NK-92 (cell line): ENCODE measurements around the gene SF3B2.
A peak's percentile ranks its signal among the peaks of the same experiment; 100 is the strongest.
"Not testable (repeated sequence)": the region's sequence is repeated elsewhere in the genome, so short reads cannot be mapped to it uniquely, and the experiment has no call there.

ENCODE experiments used
- DNase-seq: peaks from one replicate; lab custom pipeline; 2025; ENCODE audit not compliant: unreplicated experiment; lab: John Stamatoyannopoulos, UW

The SF3B2 gene, protein sequence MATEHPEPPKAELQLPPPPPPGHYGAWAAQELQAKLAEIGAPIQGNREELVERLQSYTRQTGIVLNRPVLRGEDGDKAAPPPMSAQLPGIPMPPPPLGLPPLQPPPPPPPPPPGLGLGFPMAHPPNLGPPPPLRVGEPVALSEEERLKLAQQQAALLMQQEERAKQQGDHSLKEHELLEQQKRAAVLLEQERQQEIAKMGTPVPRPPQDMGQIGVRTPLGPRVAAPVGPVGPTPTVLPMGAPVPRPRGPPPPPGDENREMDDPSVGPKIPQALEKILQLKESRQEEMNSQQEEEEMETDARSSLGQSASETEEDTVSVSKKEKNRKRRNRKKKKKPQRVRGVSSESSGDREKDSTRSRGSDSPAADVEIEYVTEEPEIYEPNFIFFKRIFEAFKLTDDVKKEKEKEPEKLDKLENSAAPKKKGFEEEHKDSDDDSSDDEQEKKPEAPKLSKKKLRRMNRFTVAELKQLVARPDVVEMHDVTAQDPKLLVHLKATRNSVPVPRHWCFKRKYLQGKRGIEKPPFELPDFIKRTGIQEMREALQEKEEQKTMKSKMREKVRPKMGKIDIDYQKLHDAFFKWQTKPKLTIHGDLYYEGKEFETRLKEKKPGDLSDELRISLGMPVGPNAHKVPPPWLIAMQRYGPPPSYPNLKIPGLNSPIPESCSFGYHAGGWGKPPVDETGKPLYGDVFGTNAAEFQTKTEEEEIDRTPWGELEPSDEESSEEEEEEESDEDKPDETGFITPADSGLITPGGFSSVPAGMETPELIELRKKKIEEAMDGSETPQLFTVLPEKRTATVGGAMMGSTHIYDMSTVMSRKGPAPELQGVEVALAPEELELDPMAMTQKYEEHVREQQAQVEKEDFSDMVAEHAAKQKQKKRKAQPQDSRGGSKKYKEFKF

DNA sequence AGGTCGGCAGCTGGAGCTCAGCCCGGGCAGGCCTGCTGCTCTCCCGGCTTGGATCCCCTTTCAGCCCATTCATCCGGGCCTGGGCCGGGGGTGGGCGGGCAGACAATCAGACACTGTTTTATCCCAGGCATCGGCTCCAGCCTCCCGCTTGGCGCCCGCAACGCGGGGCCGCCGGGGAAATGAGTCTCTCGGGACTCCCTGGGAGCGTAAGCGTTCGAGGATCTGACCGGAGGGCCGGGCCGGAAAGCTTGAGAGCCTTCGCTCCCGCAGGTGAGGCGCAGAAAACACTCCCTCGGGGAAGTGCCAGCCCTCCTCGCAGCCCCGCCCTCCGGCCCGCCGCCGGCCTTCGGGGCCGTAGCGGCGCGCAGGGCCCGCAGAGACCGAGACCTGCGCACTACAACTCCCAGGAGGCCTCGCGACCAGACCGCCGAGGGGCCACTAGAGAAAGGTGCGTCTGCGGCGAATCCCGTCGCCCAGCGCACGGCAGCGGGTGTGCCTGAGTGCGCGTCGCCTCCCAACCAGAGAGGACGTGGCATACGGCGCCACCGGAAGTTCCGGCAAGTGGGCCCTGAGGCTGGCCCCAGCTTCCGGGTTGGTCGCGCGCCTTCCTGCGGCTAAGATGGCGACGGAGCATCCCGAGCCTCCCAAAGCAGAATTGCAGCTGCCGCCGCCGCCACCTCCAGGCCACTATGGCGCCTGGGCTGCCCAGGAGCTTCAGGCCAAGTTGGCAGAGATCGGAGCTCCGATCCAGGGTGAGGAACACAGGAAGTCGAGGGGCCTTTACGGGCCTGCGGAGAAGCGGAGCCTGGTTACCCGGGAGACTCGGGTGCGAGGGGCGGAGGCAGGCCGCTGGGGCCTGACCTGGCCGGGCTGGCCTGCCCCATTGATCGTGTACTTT lies at the start of gene SF3B2:
TSS of gene SF3B2 (plus strand) at position 599 of the 898 bp plus-strand sequence. CDS start at position 620, 21 bp downstream.
- DNase-seq: peak; percentile 64

DNA sequence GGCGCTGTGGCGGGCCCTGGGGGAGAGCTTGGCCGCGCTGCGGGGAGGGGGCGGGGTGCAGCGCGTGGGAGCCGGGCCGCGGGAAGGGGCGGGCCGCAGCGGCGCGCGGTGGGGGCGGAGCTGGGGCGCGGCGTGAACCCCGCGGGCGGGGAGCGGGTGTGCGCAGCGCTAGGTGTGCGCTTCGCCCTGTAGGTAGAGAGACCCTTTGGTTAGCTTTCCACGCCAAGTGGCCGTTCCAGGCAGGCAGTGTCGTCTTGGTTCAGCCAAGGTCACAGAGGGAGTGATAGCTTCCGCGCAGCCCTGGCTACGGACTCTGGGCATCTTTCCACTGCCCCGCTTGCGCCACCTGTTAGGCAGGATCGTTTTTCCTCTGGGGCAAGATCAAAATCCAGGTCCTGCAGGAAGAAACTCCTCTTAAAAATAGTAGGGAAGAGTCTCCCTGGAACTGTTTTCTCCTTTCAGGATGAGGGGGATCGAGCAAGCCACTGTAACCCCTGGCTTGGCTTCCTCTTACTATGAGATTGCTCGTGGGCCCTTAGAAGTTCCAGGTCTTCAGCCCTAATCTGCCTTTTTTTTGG lies 49.4 kb upstream of the SF3B2 start:
- DNase-seq: no peak

DNA sequence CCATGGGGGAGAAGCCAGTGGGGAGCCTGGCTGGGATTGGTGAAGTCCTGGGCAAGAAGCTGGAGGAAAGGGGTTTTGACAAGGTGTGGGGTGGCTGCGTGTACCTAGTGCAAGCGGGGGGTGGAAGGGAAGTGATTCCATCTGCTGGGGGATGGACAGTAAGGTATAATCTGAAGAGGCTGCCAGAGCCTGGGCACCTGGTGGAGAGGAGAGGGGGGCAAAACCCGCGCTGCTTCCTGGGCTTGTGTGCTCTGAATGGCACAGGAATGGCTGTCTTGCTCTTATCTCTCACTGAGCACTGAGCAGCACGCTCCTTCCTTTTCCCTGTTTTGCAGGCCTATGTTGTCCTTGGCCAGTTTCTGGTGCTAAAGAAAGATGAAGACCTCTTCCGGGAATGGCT lies 48.9 kb upstream of the SF3B2 start:
- DNase-seq: no peak

DNA sequence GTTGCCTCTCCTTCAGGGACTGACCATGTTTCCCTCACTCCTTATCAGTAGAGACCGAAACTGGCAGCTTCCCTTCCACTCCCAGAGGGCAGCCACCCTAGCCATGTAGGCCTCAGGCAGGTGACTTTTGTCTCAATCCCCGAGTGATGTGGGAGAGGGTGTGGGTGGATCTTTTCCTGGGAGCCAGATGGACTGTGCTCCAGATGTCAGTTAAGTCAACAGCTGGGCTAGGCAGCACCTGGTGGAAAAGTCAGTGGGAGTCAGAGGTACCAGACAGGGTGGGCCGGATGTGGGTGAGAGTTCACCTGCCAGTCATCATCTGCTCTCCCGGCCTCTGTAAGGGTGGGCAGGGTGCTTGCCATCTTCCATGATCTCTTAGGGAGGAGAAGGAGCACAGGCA lies 48.0 kb upstream of the SF3B2 start:
- DNase-seq: no peak

DNA sequence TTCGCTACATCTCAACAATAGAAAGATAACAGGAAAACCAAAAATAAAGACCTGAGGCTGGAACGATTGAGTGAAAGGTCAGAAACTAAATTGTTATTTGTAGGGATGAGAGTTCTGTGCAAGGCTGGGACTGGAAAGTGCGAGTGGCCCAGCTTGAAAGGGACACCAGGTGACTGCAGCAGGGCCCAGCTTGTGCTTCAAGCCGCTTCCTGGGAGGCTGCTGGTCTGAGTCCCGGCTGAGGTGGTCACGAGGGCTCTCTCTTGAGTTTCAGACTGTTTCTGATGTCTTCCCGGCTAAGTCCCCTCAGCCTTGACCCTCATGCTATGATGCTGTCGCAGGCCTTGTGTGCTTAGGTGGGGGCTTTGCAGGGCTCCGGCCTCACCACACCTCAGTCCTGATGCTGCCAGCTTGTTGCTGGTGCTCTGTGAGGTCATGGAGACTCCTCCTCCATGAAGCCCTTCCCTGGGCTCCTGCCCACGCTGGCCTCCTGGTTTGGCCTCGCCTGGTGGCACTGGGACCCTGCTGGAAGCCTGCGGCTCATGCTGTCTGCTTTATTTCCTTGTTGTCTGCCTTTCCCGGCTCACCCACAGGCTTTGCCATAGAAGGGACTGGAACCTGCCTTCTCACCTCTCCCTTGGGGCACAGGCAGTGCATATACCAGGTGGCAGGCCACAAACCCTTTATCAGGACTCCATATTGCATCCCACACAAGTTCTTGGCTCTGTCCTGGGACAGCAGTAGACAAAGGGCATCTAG lies 45.9 kb upstream of the SF3B2 start:
- DNase-seq: no peak

DNA sequence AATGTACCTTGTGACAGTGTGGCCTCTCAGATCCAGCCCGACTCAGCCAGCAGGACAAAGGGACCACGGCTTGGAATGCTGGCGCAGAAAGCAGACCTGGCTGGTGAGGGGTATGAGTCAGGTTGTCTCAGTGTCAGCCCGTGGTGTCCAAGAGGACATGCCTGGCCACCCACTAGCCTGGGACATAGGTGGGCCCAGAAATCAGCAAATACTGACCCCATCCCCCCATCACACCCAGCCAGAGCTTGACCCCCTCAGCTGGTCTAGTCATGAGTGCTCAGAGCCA lies 45.3 kb upstream of the SF3B2 start:
- no peak for DNase-seq

DNA sequence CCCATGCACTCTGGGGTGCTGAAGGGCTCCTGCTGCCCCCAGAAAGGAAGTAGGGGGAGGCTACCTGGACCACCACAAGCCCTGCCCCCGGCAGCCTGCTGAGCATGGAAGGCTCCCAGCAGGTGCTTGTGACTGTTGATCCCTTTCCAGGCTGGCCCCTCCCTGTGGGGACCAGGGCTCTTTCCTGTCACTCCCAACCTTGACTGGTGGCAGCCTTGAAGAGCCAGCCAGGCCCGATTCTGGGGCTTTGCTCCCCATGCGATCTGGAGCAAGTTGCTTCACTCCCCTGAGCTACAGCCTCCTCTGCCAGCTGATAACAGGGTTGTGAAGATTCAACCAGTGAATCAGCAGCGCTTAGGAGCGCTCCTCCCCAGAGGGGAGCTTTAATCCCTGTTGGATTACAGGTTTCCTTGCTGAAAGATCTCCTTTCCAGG lies 44.9 kb upstream of the SF3B2 start:
- DNase-seq: no peak

DNA sequence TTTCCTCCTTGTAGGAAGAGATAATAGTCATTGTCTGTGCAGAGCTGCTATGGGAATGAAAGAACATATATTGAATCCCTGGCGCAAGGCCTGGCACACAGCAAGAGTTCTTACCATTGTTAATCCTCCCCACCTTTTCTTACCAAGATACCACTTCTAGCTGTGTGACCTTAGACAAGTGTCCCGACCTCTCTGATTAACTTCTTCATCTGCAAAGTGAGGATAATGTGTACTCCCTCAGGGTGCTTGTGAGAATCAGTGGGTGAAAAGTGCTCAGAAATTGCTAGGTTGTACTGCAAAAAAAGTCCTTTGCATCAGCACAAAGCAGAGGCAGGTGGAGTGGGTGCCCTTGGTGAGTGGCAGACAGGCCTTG lies 44.1 kb upstream of the SF3B2 start:
- no peak for DNase-seq

DNA sequence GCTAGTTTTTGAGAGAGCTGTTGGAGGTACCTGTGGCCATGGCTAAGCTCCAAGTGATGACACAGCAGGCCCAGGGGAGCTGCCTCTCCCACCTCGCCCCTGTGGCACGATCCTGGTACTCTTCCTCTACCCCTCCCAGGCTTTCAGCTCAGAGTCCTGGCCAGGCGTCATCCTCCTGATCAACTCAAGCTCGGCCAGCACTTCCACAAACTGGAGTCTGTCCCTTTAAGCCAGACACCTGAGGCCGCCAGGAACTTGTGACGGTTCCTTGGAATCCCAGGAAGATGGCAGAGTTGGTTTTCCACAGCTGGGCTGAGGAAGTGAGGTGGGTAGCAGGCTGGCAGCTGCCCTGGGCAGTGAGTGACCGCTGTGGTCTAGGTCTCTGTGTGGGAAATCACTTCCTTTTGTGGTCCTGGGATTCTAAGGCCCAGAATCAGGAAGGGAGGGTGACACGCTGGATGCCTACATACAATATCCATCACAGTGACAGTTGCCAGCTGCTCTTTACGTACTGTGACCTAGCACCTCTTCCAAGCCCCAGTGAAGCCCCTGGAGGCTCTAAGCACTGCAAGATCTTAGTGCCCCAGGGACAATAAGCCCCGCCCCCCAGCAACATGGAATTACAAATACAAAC lies 43.6 kb upstream of the SF3B2 start:
- no peak for DNase-seq

DNA sequence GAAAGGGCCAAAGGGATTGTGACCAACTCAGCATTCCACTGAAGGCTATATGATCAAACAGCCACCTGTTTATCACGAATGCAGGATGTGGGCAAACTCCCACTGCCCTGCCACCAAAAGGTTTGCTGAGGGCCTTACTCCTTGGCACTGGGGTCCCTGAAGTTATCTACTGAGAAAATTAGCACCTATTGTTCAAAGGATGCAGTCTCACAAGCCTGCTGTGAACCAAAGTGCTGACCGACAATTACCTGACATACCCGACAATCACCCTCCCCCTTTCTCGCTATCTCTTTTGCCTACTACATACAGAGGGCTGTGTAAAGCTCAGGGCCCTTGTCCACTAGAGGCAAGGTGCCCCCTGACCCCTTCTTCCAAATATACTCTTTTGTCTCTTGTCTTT lies 42.1 kb upstream of the SF3B2 start:
- DNase-seq: not testable (repeated sequence)

DNA sequence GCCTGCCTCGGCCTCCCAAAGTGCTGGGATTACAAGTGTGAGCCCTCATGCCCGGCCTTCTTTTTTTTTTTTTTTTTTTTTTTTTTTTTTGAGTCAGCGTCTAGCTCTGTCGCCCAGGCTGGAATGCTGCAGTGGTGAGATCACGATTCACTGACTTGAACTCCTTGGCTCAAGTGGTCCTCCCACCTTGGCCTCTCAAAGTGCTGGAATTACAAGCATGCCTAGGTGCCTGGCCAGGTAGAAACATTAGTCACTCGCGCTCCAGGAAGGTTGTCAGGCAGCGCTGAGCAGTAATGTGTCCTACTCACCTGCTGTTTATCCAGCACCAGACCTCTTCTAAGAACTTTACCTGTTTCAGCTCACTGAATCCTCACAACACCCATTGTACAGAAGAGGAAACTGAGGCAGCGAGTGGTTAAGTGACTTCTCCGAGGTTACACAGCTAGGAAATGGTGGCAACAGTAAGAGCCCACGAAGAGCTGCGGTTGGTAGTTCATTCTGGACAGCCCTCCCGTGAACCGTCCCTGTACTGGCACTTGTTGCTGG lies 40.9 kb upstream of the SF3B2 start:
- no peak for DNase-seq

DNA sequence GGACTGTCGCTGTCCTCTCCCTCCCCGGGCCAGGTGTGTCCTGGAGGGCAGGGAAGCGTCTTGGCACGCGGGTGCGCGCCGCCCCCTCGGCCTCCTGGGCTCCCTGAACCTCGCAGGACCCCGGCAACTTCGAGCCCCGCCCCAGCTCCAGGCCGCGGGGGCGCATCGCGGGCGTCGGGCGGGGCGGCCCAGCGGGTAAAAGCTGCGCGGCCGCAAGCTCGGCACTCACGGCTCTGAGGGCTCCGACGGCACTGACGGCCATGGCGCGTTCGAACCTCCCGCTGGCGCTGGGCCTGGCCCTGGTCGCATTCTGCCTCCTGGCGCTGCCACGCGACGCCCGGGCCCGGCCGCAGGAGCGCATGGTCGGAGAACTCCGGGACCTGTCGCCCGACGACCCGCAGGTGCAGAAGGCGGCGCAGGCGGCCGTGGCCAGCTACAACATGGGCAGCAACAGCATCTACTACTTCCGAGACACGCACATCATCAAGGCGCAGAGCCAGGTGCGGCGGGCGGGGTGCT lies 40.3 kb upstream of the SF3B2 start, which contains the start of gene CST6:
TSS of gene CST6 (plus strand) at position 224 of the 519 bp plus-strand sequence. CDS start at position 261, 37 bp downstream.
- no peak for DNase-seq

DNA sequence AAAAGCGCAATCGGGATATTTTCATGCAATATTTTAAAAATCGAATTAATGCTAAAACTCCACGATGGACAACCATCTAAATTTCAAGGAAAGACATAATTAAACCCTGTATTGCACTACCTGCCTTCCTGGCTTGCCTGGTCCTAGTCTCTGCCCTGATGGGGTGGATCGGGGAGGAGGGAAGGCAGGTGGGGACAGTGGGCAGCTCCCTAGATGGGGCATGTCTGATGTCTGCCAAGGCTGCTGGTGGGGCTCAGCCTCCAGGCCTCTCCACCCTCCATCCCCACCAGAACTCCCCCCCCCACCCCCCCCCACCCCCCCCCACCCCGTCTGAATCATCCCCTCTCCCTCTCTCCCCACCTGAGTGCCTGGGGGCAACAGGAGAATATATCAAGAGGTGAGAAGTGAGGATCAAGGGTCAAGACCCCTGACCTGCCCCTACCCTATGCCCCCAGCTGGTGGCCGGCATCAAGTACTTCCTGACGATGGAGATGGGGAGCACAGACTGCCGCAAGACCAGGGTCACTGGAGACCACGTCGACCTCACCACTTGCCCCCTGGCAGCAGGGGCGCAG lies 39.7 kb upstream of the SF3B2 start:
- DNase-seq: no peak

DNA sequence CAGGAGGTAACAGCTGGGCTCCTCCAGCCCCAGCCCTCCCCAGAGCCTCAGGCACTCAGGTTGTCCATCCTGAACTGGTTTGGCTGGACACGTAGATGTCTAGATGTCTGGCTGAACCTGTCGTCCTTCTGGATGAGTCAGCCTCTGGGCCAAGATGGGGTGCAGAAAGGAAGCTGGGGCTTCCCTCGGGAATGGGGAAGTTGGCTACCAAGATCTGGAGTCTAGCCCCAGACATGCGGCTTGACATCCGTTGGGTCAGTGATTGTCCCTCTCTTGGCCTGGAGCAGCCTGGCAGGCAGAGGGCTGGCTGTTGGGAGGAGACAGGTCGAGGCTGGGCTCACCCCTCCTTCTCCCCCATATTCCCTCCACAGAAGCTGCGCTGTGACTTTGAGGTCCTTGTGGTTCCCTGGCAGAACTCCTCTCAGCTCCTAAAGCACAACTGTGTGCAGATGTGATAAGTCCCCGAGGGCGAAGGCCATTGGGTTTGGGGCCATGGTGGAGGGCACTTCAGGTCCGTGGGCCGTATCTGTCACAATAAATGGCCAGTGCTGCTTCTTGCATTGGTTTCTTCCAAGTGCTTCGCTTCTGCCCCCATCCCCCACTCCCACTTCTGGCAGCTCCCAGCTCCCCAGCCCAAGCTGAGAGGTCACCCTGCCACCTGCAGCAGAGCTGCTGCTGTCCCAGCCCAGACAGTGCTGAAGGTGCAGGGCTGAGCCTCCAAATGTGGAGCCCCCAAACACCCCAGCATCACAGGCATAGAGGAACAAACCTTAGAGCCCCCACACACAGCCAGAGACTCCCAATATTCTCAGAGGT lies 39.0 kb upstream of the SF3B2 start:
- DNase-seq: no peak

DNA sequence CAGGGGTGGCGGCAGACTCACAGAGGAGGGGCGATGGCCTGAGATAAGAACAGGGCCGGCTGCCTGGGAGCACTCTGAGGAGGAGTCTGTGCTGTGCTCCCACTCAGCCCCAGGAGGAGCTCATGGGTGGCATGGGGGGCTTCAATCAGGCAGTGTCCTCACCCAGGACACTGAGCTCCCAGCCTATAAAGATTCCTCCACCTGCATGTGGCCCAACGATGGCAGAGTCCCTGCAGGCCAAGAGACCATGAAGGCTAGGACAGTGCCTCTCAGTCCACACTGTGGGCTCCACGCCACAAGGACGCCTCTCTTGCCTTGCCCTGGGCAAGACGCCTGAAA lies 38.4 kb upstream of the SF3B2 start:
- DNase-seq: no peak

DNA sequence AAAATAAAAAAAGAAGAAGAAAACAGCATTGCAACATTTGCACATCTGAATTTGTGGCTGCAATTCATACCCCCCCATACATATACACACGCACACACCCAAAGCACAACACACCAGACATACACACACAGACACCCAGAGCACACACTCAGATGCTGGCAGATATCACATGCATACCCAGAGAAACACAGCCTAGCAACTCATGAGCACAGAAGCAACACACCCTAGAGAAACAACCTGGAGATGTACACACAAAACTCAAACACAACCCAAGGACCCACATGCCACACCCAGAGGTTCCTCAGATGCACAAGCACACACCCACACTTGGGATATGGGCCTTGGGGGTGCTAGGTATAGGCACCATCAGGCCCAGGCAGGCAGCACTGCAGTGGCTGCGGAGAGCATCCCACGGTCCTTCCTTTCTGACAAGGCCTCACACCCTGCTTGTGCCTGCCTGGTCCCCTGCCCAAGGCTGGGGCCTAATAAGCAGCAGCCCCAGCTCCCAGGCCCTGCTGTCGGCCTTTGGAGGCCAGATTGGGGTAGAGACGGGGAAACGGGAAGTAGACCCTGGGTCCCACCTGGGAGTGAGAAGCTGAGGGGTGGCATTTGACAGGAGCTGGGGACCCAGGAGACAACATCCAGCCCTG lies 37.2 kb upstream of the SF3B2 start:
- no peak for DNase-seq

DNA sequence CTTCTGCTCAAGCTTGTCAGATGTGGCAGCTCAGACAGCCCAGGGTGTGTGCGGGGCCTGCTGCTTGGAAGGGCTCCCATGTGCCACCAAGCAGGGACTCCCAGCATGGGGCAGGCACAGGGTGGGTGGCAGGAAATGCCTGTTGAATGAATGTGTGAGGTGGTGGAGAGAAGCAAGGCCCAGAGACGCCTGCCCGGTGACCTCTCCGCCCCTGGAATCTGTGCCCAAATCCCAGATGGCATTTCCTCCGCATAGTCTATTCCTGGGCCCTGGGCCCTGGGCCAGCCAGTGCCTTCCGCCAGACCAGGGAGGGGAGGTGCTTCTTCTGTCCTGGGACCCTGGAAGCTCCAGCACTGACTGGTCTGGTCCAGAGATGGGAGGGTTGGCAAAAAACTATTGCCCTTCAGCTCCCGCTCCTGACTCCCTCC lies 36.7 kb upstream of the SF3B2 start:
- no peak for DNase-seq
